Esophagus squamous epithelium (tissue), 4 donors: ENCODE data around the gene C3AR1.

Experiments used
- POLR2A ChIP-seq, 4 donors: fragments of 450-650 bp; IDR thresholded peaks; one replicate each; pipeline ENCODE4 v1.6.1; 2017; ENCODE audit warnings: antibody characterized with exemption in 4 of 4, mild to moderate bottlenecking in 4 of 4, moderate library complexity in 3 of 4
- TF ChIP-seq, protein P1 (sequence below), 6 experiments: fragments of 450-650 bp in 4 of 6; fragments of 200-600 bp in 2 of 6; sonication (generic) in 2 of 6; IDR thresholded peaks; one replicate each; pipeline ENCODE4 v1.5.1; 2016 to 2019; ENCODE audit warnings: antibody characterized with exemption in 6 of 6, mild to moderate bottlenecking in 4 of 6, moderate library complexity in 4 of 6

DNA sequence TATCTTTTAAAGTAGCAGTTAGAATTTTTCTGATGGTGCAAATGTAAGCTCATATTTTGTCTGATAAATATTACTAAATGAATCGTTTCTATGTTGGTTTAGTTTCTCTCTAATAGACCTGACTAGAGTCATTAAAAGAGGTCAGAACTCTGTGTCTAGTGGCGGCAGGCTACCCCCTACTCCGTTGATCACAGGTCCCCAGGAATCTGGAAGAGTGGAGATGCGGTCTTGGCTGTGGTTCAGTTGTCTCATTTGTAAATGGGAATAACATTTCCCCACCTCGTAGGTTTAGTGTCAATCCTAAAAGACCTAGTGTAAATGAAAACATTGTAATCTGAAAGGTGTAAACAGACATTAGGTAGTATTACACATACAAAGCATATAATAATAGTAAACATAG, 38.3 kb downstream of the C3AR1 start:
- TF ChIP-seq, protein P1, sequence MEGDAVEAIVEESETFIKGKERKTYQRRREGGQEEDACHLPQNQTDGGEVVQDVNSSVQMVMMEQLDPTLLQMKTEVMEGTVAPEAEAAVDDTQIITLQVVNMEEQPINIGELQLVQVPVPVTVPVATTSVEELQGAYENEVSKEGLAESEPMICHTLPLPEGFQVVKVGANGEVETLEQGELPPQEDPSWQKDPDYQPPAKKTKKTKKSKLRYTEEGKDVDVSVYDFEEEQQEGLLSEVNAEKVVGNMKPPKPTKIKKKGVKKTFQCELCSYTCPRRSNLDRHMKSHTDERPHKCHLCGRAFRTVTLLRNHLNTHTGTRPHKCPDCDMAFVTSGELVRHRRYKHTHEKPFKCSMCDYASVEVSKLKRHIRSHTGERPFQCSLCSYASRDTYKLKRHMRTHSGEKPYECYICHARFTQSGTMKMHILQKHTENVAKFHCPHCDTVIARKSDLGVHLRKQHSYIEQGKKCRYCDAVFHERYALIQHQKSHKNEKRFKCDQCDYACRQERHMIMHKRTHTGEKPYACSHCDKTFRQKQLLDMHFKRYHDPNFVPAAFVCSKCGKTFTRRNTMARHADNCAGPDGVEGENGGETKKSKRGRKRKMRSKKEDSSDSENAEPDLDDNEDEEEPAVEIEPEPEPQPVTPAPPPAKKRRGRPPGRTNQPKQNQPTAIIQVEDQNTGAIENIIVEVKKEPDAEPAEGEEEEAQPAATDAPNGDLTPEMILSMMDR (IDR thresholded peaks at IDR 0.05) = no peak
- TF ChIP-seq POLR2A (IDR thresholded peaks at IDR 0.05) = no peak
